OCI-LY7 (cell line): Measurements from ENCODE around the gene PDE5A.

Source experiments
- EZH2phosphoT487 ChIP-seq: fragments of 200-600 bp; sonication (generic); IDR thresholded peaks from 2 replicates; pipeline ENCODE4 v1.6.1; 2018; ENCODE audit warnings: low read depth, borderline replicate concordance, mild to moderate bottlenecking, mixed run types, antibody characterized with exemption, low read length, moderate library complexity, mixed read lengths
- TF ChIP-seq, protein P1 (sequence below): fragments of 200-600 bp; sonication (generic); conservative IDR thresholded peaks from 2 replicates; pipeline ENCODE4 v1.5.1; 2014; ENCODE audit warnings: mild to moderate bottlenecking, antibody characterized with exemption, low read length, moderate library complexity, mixed read lengths

DNA sequence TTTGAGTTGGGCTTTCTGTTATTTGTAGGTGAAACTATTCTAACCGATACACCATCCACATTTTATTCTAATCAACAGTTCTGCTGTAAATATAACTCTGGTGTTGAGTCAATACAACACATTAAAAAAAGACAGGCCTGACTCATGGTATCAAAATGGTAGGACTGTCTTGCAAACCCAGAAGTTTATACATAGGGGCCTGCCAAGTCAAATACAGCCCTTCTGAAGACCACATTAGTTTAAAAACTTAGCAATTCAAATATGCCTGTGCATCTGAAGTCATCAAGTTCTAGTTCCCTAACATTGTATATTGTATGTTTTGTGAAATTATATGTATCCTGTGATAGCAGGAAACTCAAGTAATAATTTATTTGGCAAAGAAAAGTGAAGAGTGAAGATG is 24.4 kb upstream of the PDE5A start:
- TF ChIP-seq, protein P1, sequence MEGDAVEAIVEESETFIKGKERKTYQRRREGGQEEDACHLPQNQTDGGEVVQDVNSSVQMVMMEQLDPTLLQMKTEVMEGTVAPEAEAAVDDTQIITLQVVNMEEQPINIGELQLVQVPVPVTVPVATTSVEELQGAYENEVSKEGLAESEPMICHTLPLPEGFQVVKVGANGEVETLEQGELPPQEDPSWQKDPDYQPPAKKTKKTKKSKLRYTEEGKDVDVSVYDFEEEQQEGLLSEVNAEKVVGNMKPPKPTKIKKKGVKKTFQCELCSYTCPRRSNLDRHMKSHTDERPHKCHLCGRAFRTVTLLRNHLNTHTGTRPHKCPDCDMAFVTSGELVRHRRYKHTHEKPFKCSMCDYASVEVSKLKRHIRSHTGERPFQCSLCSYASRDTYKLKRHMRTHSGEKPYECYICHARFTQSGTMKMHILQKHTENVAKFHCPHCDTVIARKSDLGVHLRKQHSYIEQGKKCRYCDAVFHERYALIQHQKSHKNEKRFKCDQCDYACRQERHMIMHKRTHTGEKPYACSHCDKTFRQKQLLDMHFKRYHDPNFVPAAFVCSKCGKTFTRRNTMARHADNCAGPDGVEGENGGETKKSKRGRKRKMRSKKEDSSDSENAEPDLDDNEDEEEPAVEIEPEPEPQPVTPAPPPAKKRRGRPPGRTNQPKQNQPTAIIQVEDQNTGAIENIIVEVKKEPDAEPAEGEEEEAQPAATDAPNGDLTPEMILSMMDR = no peak
- TF ChIP-seq EZH2phosphoT487 = no peak
